Measurements from ENCODE around the gene LHX3.
"Not testable (repeated sequence)": the region's sequence is repeated elsewhere in the genome, so short reads cannot be mapped to it uniquely, and the experiment has no call there.

The LHX3 gene

GRCh38 chr9:136151848-136152542 lies 52.9 kb downstream of the LHX3 start:
- DNase-seq: no peak

- DNase-seq: no peak
These were observed 53.6 kb downstream of the LHX3 start for GRCh38 chr9:136151214-136151804.

GRCh38 chr9:136150664-136151213 lies 54.2 kb downstream of the LHX3 start:
- DNase-seq: not testable (repeated sequence)

GRCh38 chr9:136149853-136150252 lies 55.1 kb downstream of the LHX3 start:
- no peak for DNase-seq

- no peak for DNase-seq
These were observed 55.6 kb downstream of the LHX3 start for GRCh38 chr9:136149337-136149736.

GRCh38 chr9:136148766-136149165 lies 56.2 kb downstream of the LHX3 start:
- no peak for DNase-seq

GRCh38 chr9:136147890-136148714 lies 56.8 kb downstream of the LHX3 start:
- no peak for DNase-seq

- no peak for DNase-seq
These were observed 57.7 kb downstream of the LHX3 start for GRCh38 chr9:136147038-136147889.
